ENCODE data around the gene CAB39. TPM values are rescaled to one million over a fixed set of nuclear protein-coding genes. Genes with fewer than 3 reads are reported as not detected.

CAB39 gene
- polyA plus RNA-seq, 1 of the 3 experiments (the other 2 are of a cell fraction), result 15.7 TPM

- H3K27me3 ChIP-seq (ENCODE audit: insufficient read depth), result peaks cover 2% of the 10 kb centered on the region; the same call in 1 of the 2 replicates
- 0 out of 2 replicates have a peak overlapping the region, but pooled peaks have one; percentile 48 for H2AFZ ChIP-seq (ENCODE audit: low read depth)
- WGBS (ENCODE audit: low lambda C conversion rate), result 26% methylated on average over 18 of the region's 32 CpGs
- H3K4me2 ChIP-seq, result no peak overlapping the region
- H3K9me3 ChIP-seq, result no peaks in the 10 kb centered on the region
- DNase-seq, result peak; percentile 89
- H3K36me3 ChIP-seq (replicated peaks in 1 of 2; ENCODE audit: control insufficient read depth in 1 of 2, insufficient read depth in 2 of 2, low read length in 1 of 2), result no peaks in the 10 kb centered on the region
- no peaks in the 10 kb centered on the region for H3F3A ChIP-seq (replicated peaks; ENCODE audit: insufficient read depth)
- no peaks in the 10 kb centered on the region for H3K9me2 ChIP-seq
- no peaks in the 10 kb centered on the region for H3K79me2 ChIP-seq (ENCODE audit: insufficient read depth)
- H3K9ac ChIP-seq, result no peak overlapping the region
- H3K27ac ChIP-seq (ENCODE audit: low read depth in 2 of 2, low read length in 1 of 2), result no peak overlapping the region
- ChIA-PET CTCF (interaction anchor here (0.6 to 10.0 kb wide), 32 partner anchors 8 to 1592 kb away, joined by 3 to 106 read pairs (median 5); partner anchors contain the start of gene ITM2C), POLR2A (no interaction called here)
- no peaks in the 10 kb centered on the region; a peak in 1 of 4 replicates for H3K4me1 ChIP-seq (ENCODE audit: control insufficient read depth in 1 of 2, insufficient read depth in 2 of 2, low read depth in 1 of 2, low read length in 1 of 2)
- no peaks in the 10 kb centered on the region for H4K20me1 ChIP-seq (ENCODE audit: insufficient read depth)
- H3K4me3 ChIP-seq (ENCODE audit: low read depth in 2 of 2, low read length in 1 of 2), result peak overlapping the region in 1 of 2 experiments; percentile 32; a peak in 1 of 4 replicates
- TF ChIP-seq TEAD4 (IDR thresholded peaks at IDR 0.05; ENCODE audit: borderline replicate concordance, insufficient read depth), result no peak
- no peak for TF ChIP-seq SIN3A (IDR thresholded peaks at IDR 0.05; ENCODE audit: borderline replicate concordance, low read depth, low read length)
- TF ChIP-seq EP300 (IDR thresholded peaks at IDR 0.05; ENCODE audit: borderline replicate concordance in 1 of 2, low read depth in 1 of 2, low read length in 1 of 2), result 0 out of 4 replicates have a peak, but pooled peaks of 1 of the 2 experiments have one; percentile 13
- no peak for TF ChIP-seq YY1 (IDR thresholded peaks at IDR 0.05; ENCODE audit: low read depth)
- TF ChIP-seq IRF3 (IDR thresholded peaks at IDR 0.05; ENCODE audit: low read depth, low read length), result no peak
- TF ChIP-seq TCF12 (IDR thresholded peaks at IDR 0.05), result no peak
- peak; percentile 76 for TF ChIP-seq RAD21 (IDR thresholded peaks at IDR 0.05; ENCODE audit: low read length)
- no peak for TF ChIP-seq GABPA (IDR thresholded peaks at IDR 0.05; ENCODE audit: low read depth)
- TF ChIP-seq, protein P1, sequence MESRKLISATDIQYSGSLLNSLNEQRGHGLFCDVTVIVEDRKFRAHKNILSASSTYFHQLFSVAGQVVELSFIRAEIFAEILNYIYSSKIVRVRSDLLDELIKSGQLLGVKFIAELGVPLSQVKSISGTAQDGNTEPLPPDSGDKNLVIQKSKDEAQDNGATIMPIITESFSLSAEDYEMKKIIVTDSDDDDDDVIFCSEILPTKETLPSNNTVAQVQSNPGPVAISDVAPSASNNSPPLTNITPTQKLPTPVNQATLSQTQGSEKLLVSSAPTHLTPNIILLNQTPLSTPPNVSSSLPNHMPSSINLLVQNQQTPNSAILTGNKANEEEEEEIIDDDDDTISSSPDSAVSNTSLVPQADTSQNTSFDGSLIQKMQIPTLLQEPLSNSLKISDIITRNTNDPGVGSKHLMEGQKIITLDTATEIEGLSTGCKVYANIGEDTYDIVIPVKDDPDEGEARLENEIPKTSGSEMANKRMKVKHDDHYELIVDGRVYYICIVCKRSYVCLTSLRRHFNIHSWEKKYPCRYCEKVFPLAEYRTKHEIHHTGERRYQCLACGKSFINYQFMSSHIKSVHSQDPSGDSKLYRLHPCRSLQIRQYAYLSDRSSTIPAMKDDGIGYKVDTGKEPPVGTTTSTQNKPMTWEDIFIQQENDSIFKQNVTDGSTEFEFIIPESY (IDR thresholded peaks at IDR 0.05; ENCODE audit: borderline replicate concordance, low read depth), result no peak
- peak; percentile 16; the same call in 1 of the 2 replicates for TF ChIP-seq FOSL2 (IDR thresholded peaks at IDR 0.05; ENCODE audit: borderline replicate concordance, low read depth)
- TF ChIP-seq CHD2 (IDR thresholded peaks at IDR 0.05; ENCODE audit: low read length, partially characterized antibody), result peak; percentile 49
- TF ChIP-seq, protein P2, sequence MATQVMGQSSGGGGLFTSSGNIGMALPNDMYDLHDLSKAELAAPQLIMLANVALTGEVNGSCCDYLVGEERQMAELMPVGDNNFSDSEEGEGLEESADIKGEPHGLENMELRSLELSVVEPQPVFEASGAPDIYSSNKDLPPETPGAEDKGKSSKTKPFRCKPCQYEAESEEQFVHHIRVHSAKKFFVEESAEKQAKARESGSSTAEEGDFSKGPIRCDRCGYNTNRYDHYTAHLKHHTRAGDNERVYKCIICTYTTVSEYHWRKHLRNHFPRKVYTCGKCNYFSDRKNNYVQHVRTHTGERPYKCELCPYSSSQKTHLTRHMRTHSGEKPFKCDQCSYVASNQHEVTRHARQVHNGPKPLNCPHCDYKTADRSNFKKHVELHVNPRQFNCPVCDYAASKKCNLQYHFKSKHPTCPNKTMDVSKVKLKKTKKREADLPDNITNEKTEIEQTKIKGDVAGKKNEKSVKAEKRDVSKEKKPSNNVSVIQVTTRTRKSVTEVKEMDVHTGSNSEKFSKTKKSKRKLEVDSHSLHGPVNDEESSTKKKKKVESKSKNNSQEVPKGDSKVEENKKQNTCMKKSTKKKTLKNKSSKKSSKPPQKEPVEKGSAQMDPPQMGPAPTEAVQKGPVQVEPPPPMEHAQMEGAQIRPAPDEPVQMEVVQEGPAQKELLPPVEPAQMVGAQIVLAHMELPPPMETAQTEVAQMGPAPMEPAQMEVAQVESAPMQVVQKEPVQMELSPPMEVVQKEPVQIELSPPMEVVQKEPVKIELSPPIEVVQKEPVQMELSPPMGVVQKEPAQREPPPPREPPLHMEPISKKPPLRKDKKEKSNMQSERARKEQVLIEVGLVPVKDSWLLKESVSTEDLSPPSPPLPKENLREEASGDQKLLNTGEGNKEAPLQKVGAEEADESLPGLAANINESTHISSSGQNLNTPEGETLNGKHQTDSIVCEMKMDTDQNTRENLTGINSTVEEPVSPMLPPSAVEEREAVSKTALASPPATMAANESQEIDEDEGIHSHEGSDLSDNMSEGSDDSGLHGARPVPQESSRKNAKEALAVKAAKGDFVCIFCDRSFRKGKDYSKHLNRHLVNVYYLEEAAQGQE (IDR thresholded peaks at IDR 0.05; ENCODE audit: low read depth, low read length), result no peak
- TF ChIP-seq RXRA (IDR thresholded peaks at IDR 0.05; ENCODE audit: borderline replicate concordance, low read depth), result no peak
- TF ChIP-seq RFX5 (IDR thresholded peaks at IDR 0.05; ENCODE audit: low read length), result no peak
- TF ChIP-seq CTCF (IDR thresholded peaks at IDR 0.05), result peak; percentile 84
- no peak for TF ChIP-seq TAF1 (IDR thresholded peaks at IDR 0.05; ENCODE audit: borderline replicate concordance, low read depth, low read length)
- TF ChIP-seq MXI1 (IDR thresholded peaks at IDR 0.05; ENCODE audit: low read depth, low read length), result no peak
- no peak for TF ChIP-seq USF2 (IDR thresholded peaks at IDR 0.05; ENCODE audit: borderline replicate concordance, low read depth, low read length)
- TF ChIP-seq POLR2AphosphoS5 (IDR thresholded peaks at IDR 0.05; ENCODE audit: low read depth, low read length), result no peak
- TF ChIP-seq SMC3 (IDR thresholded peaks at IDR 0.05; ENCODE audit: low read depth, low read length), result peak; percentile 84
- TF ChIP-seq FOXJ3 (CRISPR knock-in tag; IDR thresholded peaks at IDR 0.05), result no peak
- TF ChIP-seq RCOR1 (IDR thresholded peaks at IDR 0.05; ENCODE audit: low read length), result peak; percentile 51; the same call in 1 of the 2 replicates
- no peak for TF ChIP-seq EZH2phosphoT487 (IDR thresholded peaks at IDR 0.05; ENCODE audit: borderline replicate concordance, low read depth)
- no peak for TF ChIP-seq NRF1 (IDR thresholded peaks at IDR 0.05; ENCODE audit: low read depth, low read length)
Observed at GRCh38 chr2:230847883-230848388, 135.3 kb downstream of the CAB39 start.

Measured in SK-N-SH (cell line).